Karpas-422 (cell line): ENCODE measurements around the gene GATA5. TPM values are rescaled to one million over a fixed set of nuclear protein-coding genes. Genes with fewer than 3 reads are reported as not detected.
"Not testable (repeated sequence)": the region's sequence is repeated elsewhere in the genome, so short reads cannot be mapped to it uniquely, and the experiment has no call there.

Source experiments
- DNase-seq: peaks from one replicate; pipeline ENCODE4 v3.0.0-alpha.2; 2015
- H2AFZ ChIP-seq: fragments of 200-600 bp; sonication (generic); 2 replicates; pipeline ENCODE4 v1.6.1; 2014; ENCODE audit warnings: antibody characterized with exemption, low read length, mixed read lengths
- H3K27ac ChIP-seq: fragments of 200-600 bp; sonication (generic); 2 replicates; pipeline ENCODE4 v1.5.1; 2014; ENCODE audit warnings: mild to moderate bottlenecking, low read length, moderate library complexity
- H3K27me3 ChIP-seq: fragments of 200-600 bp; sonication (generic); 2 replicates; pipeline ENCODE4 v1.6.1; 2014; ENCODE audit warnings: low read length, mixed read lengths
- H3K36me3 ChIP-seq: fragments of 200-600 bp; sonication (generic); 2 replicates; pipeline ENCODE4 v1.6.1; 2014; ENCODE audit warnings: low read length, mixed read lengths; ENCODE audit not compliant: insufficient read depth
- H3K4me1 ChIP-seq: fragments of 200-600 bp; sonication (generic); 2 replicates; pipeline ENCODE4 v1.6.1; 2014; ENCODE audit warnings: mild to moderate bottlenecking, low read length, mixed read lengths
- H3K4me2 ChIP-seq: fragments of 200-600 bp; sonication (generic); 2 replicates; pipeline ENCODE4 v1.6.1; 2014; ENCODE audit warnings: low read length, low read depth, mild to moderate bottlenecking; ENCODE audit not compliant: poor library complexity, severe bottlenecking
- H3K4me3 ChIP-seq: fragments of 200-600 bp; sonication (generic); 2 replicates; pipeline ENCODE4 v1.5.1; 2014; ENCODE audit warnings: mild to moderate bottlenecking, antibody characterized with exemption, low read length, mixed read lengths
- H3K79me2 ChIP-seq: fragments of 200-600 bp; sonication (generic); 2 replicates; pipeline ENCODE4 v1.6.1; 2014; ENCODE audit warnings: mild to moderate bottlenecking, low read length, mixed read lengths
- H3K9ac ChIP-seq: fragments of 200-600 bp; sonication (generic); 2 replicates; pipeline ENCODE4 v1.6.0; 2014; ENCODE audit warnings: low read length
- H3K9me2 ChIP-seq: fragments of 200-600 bp; sonication (generic), shearing (Covaris generic); replicated peaks from 2 replicates; pipeline ENCODE4 v1.6.0; 2014; ENCODE audit warnings: mild to moderate bottlenecking, low read length, moderate library complexity; ENCODE audit not compliant: insufficient read depth
- H3K9me3 ChIP-seq: fragments of 300-700, 200-600 bp; sonication (generic); 2 replicates; pipeline ENCODE4 v1.6.1; 2014; ENCODE audit warnings: low read length, mixed read lengths
- H4K20me1 ChIP-seq: fragments of 200-600 bp; sonication (generic); 2 replicates; pipeline ENCODE4 v1.6.1; 2014; ENCODE audit warnings: mild to moderate bottlenecking, antibody characterized with exemption, low read length, low read depth; ENCODE audit not compliant: insufficient read depth
- total RNA-seq: library from RNA; depleted of rRNA; stranded (reverse); fragments of >200 nt; shearing (Covaris generic); gene quantifications from 2 replicates; pipeline ENCODE4 v1.2.3, GENCODE V29; 2014; ENCODE audit warnings: low replicate concordance

GATA5 gene
- total RNA-seq, 1 experiment from 2014 or later, result not detected

- H3K9me2 ChIP-seq, result no peaks in the 10 kb centered on the region
- no peak within 1 kb of the TSS for H3K4me3 ChIP-seq
- no peak within 1 kb of the TSS for H3K4me2 ChIP-seq
- H4K20me1 ChIP-seq, result no peaks in the 10 kb centered on the region
- no peak within 1 kb of the TSS for H3K9ac ChIP-seq
- H3K27ac ChIP-seq, result no peak within 1 kb of the TSS
- no peaks in the 10 kb centered on the region for H3K79me2 ChIP-seq
- DNase-seq, result no peak
- H3K9me3 ChIP-seq, result no peaks in the 10 kb centered on the region
- H2AFZ ChIP-seq, result no peak within 1 kb of the TSS
- no peaks in the 10 kb centered on the region for H3K36me3 ChIP-seq
- no peaks in the 10 kb centered on the region for H3K27me3 ChIP-seq
- H3K4me1 ChIP-seq, result no peaks in the 10 kb centered on the region
These were observed 48.4 kb downstream of the GATA5 start, which contains the start of gene RBBP8NL for GRCh38 chr20:62427172-62428001. RBBP8NL (minus strand) TSS chr20:62427539; CDS start chr20:62419647, 7,892 bp downstream.

- H2AFZ ChIP-seq, result no peak overlapping the region
These were observed 49.1 kb downstream of the GATA5 start for GRCh38 chr20:62426699-62427131.

GRCh38 chr20:62426059-62426348, 49.8 kb downstream of the GATA5 start:
- H3K4me3 ChIP-seq, H3K36me3 ChIP-seq, H2AFZ ChIP-seq, H3K79me2 ChIP-seq, H3K9me2 ChIP-seq, DNase-seq, H3K4me2 ChIP-seq, H4K20me1 ChIP-seq, H3K27me3 ChIP-seq, H3K9ac ChIP-seq, H3K9me3 ChIP-seq, H3K4me1 ChIP-seq, H3K27ac ChIP-seq: not testable (repeated sequence)

More at GRCh38 chr20:62426699-62427131, 49.1 kb downstream of the GATA5 start:
- Histone ChIP-seq H3K4me2 (no peak overlapping the region), H3K9me2 (no peaks in the 10 kb centered on the region), H3K36me3 (no peaks in the 10 kb centered on the region), H3K27me3 (no peaks in the 10 kb centered on the region), H3K27ac (no peak overlapping the region), H3K9ac (no peak overlapping the region), H3K9me3 (no peaks in the 10 kb centered on the region), H3K4me1 (no peaks in the 10 kb centered on the region), H4K20me1 (no peaks in the 10 kb centered on the region), H3K4me3 (no peak overlapping the region), H3K79me2 (no peaks in the 10 kb centered on the region)
- DNase-seq, result no peak

GRCh38 chr20:62425281-62426058, 50.3 kb downstream of the GATA5 start:
- H3K4me3 ChIP-seq, result no peak overlapping the region
- H3K27me3 ChIP-seq, result no peaks in the 10 kb centered on the region
- H3K79me2 ChIP-seq, result no peaks in the 10 kb centered on the region
- H2AFZ ChIP-seq, result no peak overlapping the region
- H4K20me1 ChIP-seq, result no peaks in the 10 kb centered on the region
- no peak overlapping the region for H3K27ac ChIP-seq
- no peak overlapping the region for H3K4me2 ChIP-seq
- H3K36me3 ChIP-seq, result no peaks in the 10 kb centered on the region
- no peaks in the 10 kb centered on the region for H3K9me3 ChIP-seq
- no peak for DNase-seq
- no peaks in the 10 kb centered on the region for H3K4me1 ChIP-seq
- no peaks in the 10 kb centered on the region for H3K9me2 ChIP-seq
- H3K9ac ChIP-seq, result no peak overlapping the region

GRCh38 chr20:62424249-62425107, 51.3 kb downstream of the GATA5 start:
- Histone ChIP-seq H3K9me3 (no peaks in the 10 kb centered on the region), H3K36me3 (no peaks in the 10 kb centered on the region), H3K4me2 (no peak overlapping the region), H3K9ac (no peak overlapping the region), H3K79me2 (no peaks in the 10 kb centered on the region), H2AFZ (no peak overlapping the region), H3K9me2 (no peaks in the 10 kb centered on the region), H3K27ac (no peak overlapping the region), H3K27me3 (no peaks in the 10 kb centered on the region), H3K4me3 (no peak overlapping the region), H3K4me1 (no peaks in the 10 kb centered on the region), H4K20me1 (no peaks in the 10 kb centered on the region)
- no peak for DNase-seq

GRCh38 chr20:62423326-62423706, 52.5 kb downstream of the GATA5 start:
- DNase-seq, result no peak
- Histone ChIP-seq H3K27ac (no peak overlapping the region), H3K9me2 (no peaks in the 10 kb centered on the region), H3K4me2 (no peak overlapping the region), H4K20me1 (no peaks in the 10 kb centered on the region), H3K9ac (no peak overlapping the region), H3K9me3 (no peaks in the 10 kb centered on the region), H2AFZ (no peak overlapping the region), H3K4me1 (no peaks in the 10 kb centered on the region), H3K79me2 (no peaks in the 10 kb centered on the region), H3K36me3 (no peaks in the 10 kb centered on the region), H3K27me3 (no peaks in the 10 kb centered on the region), H3K4me3 (no peak overlapping the region)

GRCh38 chr20:62422636-62423325, 53.0 kb downstream of the GATA5 start:
- Histone ChIP-seq H3K4me1 (no peaks in the 10 kb centered on the region), H3K79me2 (no peaks in the 10 kb centered on the region), H3K4me3 (no peak overlapping the region), H3K27ac (no peak overlapping the region), H3K36me3 (no peaks in the 10 kb centered on the region), H3K9ac (no peak overlapping the region), H2AFZ (no peak overlapping the region), H3K9me2 (no peaks in the 10 kb centered on the region), H3K4me2 (no peak overlapping the region), H3K9me3 (no peaks in the 10 kb centered on the region), H4K20me1 (no peaks in the 10 kb centered on the region), H3K27me3 (no peaks in the 10 kb centered on the region)
- no peak for DNase-seq
